H1 (cell line): Measurements from ENCODE around the gene MTIF3. TPM values are rescaled to one million over a fixed set of nuclear protein-coding genes. Genes with fewer than 3 reads are reported as not detected.

ENCODE experiments used
- CTCF ChIA-PET: fragments of 300-600 bp; sonication (Branson Sonifier 250); formaldehyde crosslinking; loops from one replicate; lab custom pipeline; 2021; ENCODE audit not compliant: partially characterized antibody; lab: Charles Lee
- POLR2A ChIA-PET: fragments of 300-600 bp; sonication (Branson Sonifier 250); formaldehyde crosslinking; loops from one replicate; lab custom pipeline; 2021; ENCODE audit warnings: inconsistent platforms; ENCODE audit not compliant: partially characterized antibody; lab: Charles Lee
- DNase-seq, 2 experiments: peaks; one replicate each; pipeline versions ENCODE4 v3.0.0 to v3.0.0-alpha.2; 2010 to 2022; ENCODE audit warnings: low spot score in 2 of 2, low read depth in 1 of 2, mixed read lengths in 1 of 2
- FAIRE-seq: peaks from 2 replicates; lab custom pipeline; 2011; peaks lifted over from hg19 to GRCh38; lab: Jason Lieb, UNC
- H2AFZ ChIP-seq: 2 replicates; pipeline ENCODE4 v1.8.1; 2012; ENCODE audit warnings: low read length, inconsistent platforms
- H2AK5ac ChIP-seq: 2 replicates; pipeline ENCODE4 v1.6.1; 2013; ENCODE audit warnings: low read depth, low read length
- H2BK120ac ChIP-seq: replicated peaks from 2 replicates; pipeline ENCODE3; 2013; ENCODE audit warnings: low read depth, low read length, inconsistent platforms
- H2BK12ac ChIP-seq: 2 replicates; pipeline ENCODE4 v1.6.1; 2013; ENCODE audit warnings: low read depth, low read length
- H2BK15ac ChIP-seq: 2 replicates; pipeline ENCODE4 v1.6.1; 2013; ENCODE audit warnings: low read length
- H2BK20ac ChIP-seq: 2 replicates; pipeline ENCODE4 v1.6.1; 2013; ENCODE audit warnings: low read length
- H2BK5ac ChIP-seq: 2 replicates; pipeline ENCODE4 v1.6.1; 2013; ENCODE audit warnings: low read depth, low read length
- H3K14ac ChIP-seq: 2 replicates; pipeline ENCODE4 v1.6.1; 2013; ENCODE audit warnings: inconsistent platforms; ENCODE audit not compliant: insufficient read length
- H3K18ac ChIP-seq: 2 replicates; pipeline ENCODE4 v1.6.1; 2013; ENCODE audit warnings: low read length; ENCODE audit errors: extremely low read depth
- H3K23ac ChIP-seq: 2 replicates; pipeline ENCODE4 v1.6.1; 2013; ENCODE audit warnings: inconsistent platforms; ENCODE audit not compliant: insufficient read length
- H3K23me2 ChIP-seq: 2 replicates; pipeline ENCODE4 v1.6.1; 2013; ENCODE audit warnings: low read depth, low read length
- H3K27ac ChIP-seq: 2 replicates; pipeline ENCODE4 v1.6.1; 2011; ENCODE audit warnings: low read depth, low read length, inconsistent platforms
- H3K27me3 ChIP-seq, 4 experiments: replicated peaks in 1 of 4; 1 replicate in 1 of 4; 2 replicates in 3 of 4; pipeline versions ENCODE4 v1.6.1 to v1.8.1; 2011 to 2013; ENCODE audit warnings: low read length in 3 of 4, mild to moderate bottlenecking in 3 of 4, inconsistent platforms in 2 of 4, mixed read lengths in 2 of 4, moderate library complexity in 1 of 4; ENCODE audit not compliant: control insufficient read depth in 3 of 4, insufficient read depth in 3 of 4; ENCODE audit errors: extremely low read depth in 1 of 4
- H3K36me3 ChIP-seq, 4 experiments: 2 replicates each; pipeline versions ENCODE4 v1.6.1 to v1.8.1; 2011 to 2013; ENCODE audit warnings: mild to moderate bottlenecking in 4 of 4, low read length in 3 of 4, moderate library complexity in 2 of 4, control low read depth in 1 of 4, inconsistent platforms in 1 of 4; ENCODE audit not compliant: insufficient read depth in 4 of 4, control insufficient read depth in 2 of 4
- H3K4ac ChIP-seq: replicated peaks from 2 replicates; pipeline ENCODE3; 2013; ENCODE audit warnings: low read length, low read depth, mixed read lengths, inconsistent platforms; ENCODE audit not compliant: insufficient read length
- H3K4me1 ChIP-seq, 4 experiments: replicated peaks in 1 of 4; 1 replicate in 1 of 4; 2 replicates in 3 of 4; pipeline versions ENCODE4 v1.6.1 to v1.8.1; 2011 to 2013; ENCODE audit warnings: low read length in 3 of 4, inconsistent platforms in 2 of 4, mixed read lengths in 1 of 4; ENCODE audit not compliant: insufficient read depth in 4 of 4, control insufficient read depth in 3 of 4
- H3K4me2 ChIP-seq, 2 experiments: 2 replicates each; pipeline versions ENCODE4 v1.6.1 to v1.8.1; 2011 to 2013; ENCODE audit warnings: low read depth in 2 of 2, low read length in 2 of 2, control low read depth in 1 of 2, inconsistent platforms in 1 of 2, mild to moderate bottlenecking in 1 of 2; ENCODE audit not compliant: insufficient read depth in 1 of 2
- H3K4me3 ChIP-seq, 4 experiments: fragments of 200-600, 300-600 bp in 1 of 4; sonication (generic), shearing (Covaris generic), sonication (Bioruptor Twin) in 1 of 4; 2 replicates each; pipeline versions ENCODE4 v1.5.1 to v1.8.1; 2011 to 2016; ENCODE audit warnings: low read length in 4 of 4, low read depth in 3 of 4, control low read depth in 2 of 4, inconsistent platforms in 2 of 4, mild to moderate bottlenecking in 2 of 4, mixed read lengths in 1 of 4, moderate library complexity in 1 of 4; ENCODE audit not compliant: insufficient read depth in 2 of 4; ENCODE audit errors: extremely low read depth in 1 of 4
- H3K56ac ChIP-seq: replicated peaks from 2 replicates; pipeline ENCODE3; 2013; ENCODE audit warnings: low read depth, mild to moderate bottlenecking, mixed read lengths, low read length, inconsistent platforms; ENCODE audit not compliant: insufficient read length
- H3K79me1 ChIP-seq: 2 replicates; pipeline ENCODE4 v1.6.1; 2013; ENCODE audit warnings: low read depth, low read length, control low read depth
- H3K79me2 ChIP-seq, 2 experiments: 2 replicates each; pipeline versions ENCODE4 v1.6.1 to v1.8.1; 2012 to 2013; ENCODE audit warnings: low read length in 2 of 2, mild to moderate bottlenecking in 2 of 2, inconsistent platforms in 1 of 2; ENCODE audit not compliant: insufficient read depth in 2 of 2, control insufficient read depth in 1 of 2
- H3K9ac ChIP-seq, 4 experiments: replicated peaks in 1 of 4; 1 replicate in 1 of 4; 2 replicates in 3 of 4; pipeline versions ENCODE4 v1.6.1 to v1.8.1; 2011 to 2013; ENCODE audit warnings: low read depth in 3 of 4, low read length in 3 of 4, control low read depth in 2 of 4, mild to moderate bottlenecking in 2 of 4, moderate library complexity in 2 of 4, inconsistent platforms in 1 of 4; ENCODE audit errors: extremely low read depth in 1 of 4
- H3K9me3 ChIP-seq, 2 experiments: 2 replicates each; pipeline versions ENCODE4 v1.6.1 to v1.8.1; 2012 to 2013; ENCODE audit warnings: mild to moderate bottlenecking in 2 of 2, moderate library complexity in 2 of 2, control low read depth in 1 of 2, inconsistent platforms in 1 of 2, low read depth in 1 of 2, low read length in 1 of 2, mixed read lengths in 1 of 2; ENCODE audit not compliant: insufficient read depth in 2 of 2
- H4K20me1 ChIP-seq, 2 experiments: replicated peaks in 1 of 2; 2 replicates each; pipeline versions ENCODE3 to v1.8.1; 2011 to 2013; ENCODE audit warnings: inconsistent platforms in 2 of 2, low read length in 2 of 2, mild to moderate bottlenecking in 1 of 2; ENCODE audit not compliant: insufficient read depth in 2 of 2, control insufficient read depth in 1 of 2
- H4K5ac ChIP-seq: 2 replicates; pipeline ENCODE4 v1.6.1; 2013; ENCODE audit warnings: low read length, low read depth, mixed read lengths, inconsistent platforms; ENCODE audit not compliant: insufficient read length
- H4K8ac ChIP-seq: 2 replicates; pipeline ENCODE4 v1.8.0; 2013; ENCODE audit warnings: mild to moderate bottlenecking, moderate library complexity, low read length, inconsistent platforms; ENCODE audit not compliant: insufficient read depth; ENCODE audit errors: extremely low read depth
- H4K91ac ChIP-seq: replicated peaks from 2 replicates; pipeline ENCODE3; 2013; ENCODE audit warnings: low read length, mixed read lengths, inconsistent platforms; ENCODE audit not compliant: insufficient read length
- BCL11A ChIP-seq, 2 experiments: IDR thresholded peaks; one replicate each; pipeline ENCODE4 v1.6.1; 2011; ENCODE audit warnings: low read depth in 2 of 2, low read length in 2 of 2, mild to moderate bottlenecking in 2 of 2
- CBX5 ChIP-seq: fragments of 300-800, 300-1000 bp; sonication (generic); IDR thresholded peaks from 2 replicates; pipeline ENCODE4 v1.7.1; 2016; ENCODE audit warnings: antibody characterized with exemption, low read length, low read depth
- CTBP2 ChIP-seq: IDR thresholded peaks from 2 replicates; pipeline ENCODE4 v1.7.0; 2011; ENCODE audit warnings: borderline replicate concordance, mild to moderate bottlenecking, moderate library complexity, mixed read lengths, low read length; ENCODE audit not compliant: insufficient read depth, insufficient read length
- FOSL1 ChIP-seq: IDR thresholded peaks from 2 replicates; pipeline ENCODE4 v1.6.1; 2011; ENCODE audit warnings: mild to moderate bottlenecking, low read depth, low read length, moderate library complexity; ENCODE audit not compliant: insufficient read depth
- HDAC2 ChIP-seq, 2 experiments: fragments of 300-600 bp in 1 of 2; sonication (generic) in 1 of 2; IDR thresholded peaks; 2 replicates each; pipeline ENCODE4 v1.6.1; 2011 to 2012; ENCODE audit warnings: low read depth in 2 of 2, low read length in 2 of 2, mild to moderate bottlenecking in 2 of 2, moderate library complexity in 2 of 2, borderline replicate concordance in 1 of 2, inconsistent platforms in 1 of 2
- JUN ChIP-seq: IDR thresholded peaks from 2 replicates; pipeline ENCODE4 v1.6.1; 2011; ENCODE audit warnings: low read depth, mild to moderate bottlenecking, improper control_type of control experiment, low read length
- KDM1A ChIP-seq: fragments of 200-600, 300-600 bp; sonication (generic); IDR thresholded peaks from 2 replicates; pipeline ENCODE4 v1.7.1; 2016; ENCODE audit warnings: mild to moderate bottlenecking, low read length, borderline replicate concordance
- KDM4A ChIP-seq: IDR thresholded peaks from one replicate; pipeline ENCODE4 v1.7.1; 2012; ENCODE audit warnings: low read depth, mild to moderate bottlenecking, moderate library complexity, low read length, inconsistent platforms; ENCODE audit not compliant: severe bottlenecking
- MAFK ChIP-seq: IDR thresholded peaks from 2 replicates; pipeline ENCODE4 v1.6.1; 2012; ENCODE audit warnings: low read depth, mild to moderate bottlenecking, improper control_type of control experiment, low read length
- SP4 ChIP-seq: IDR thresholded peaks from 2 replicates; pipeline ENCODE4 v1.6.1; 2012; ENCODE audit warnings: low read length, inconsistent platforms
- WGBS, 2 experiments: shearing (Covaris generic) in 1 of 2; methylation state at CpG; one replicate each; pipeline versions ENCODE4 v1.1.6 to v1.1.7; 2013 to 2015; ENCODE audit warnings: low lambda C conversion rate in 2 of 2, mixed read lengths in 2 of 2, inconsistent platforms in 1 of 2, low coverage in 1 of 2, missing lambda C conversion rate in 1 of 2; ENCODE audit not compliant: insufficient replicate concordance in 2 of 2, insufficient coverage in 1 of 2, insufficient read length in 1 of 2; ENCODE audit errors: extremely low coverage in 1 of 2, missing lambda C conversion rate in 1 of 2; 5-methylcytosine and 5-hydroxymethylcytosine counted together
- polyA plus RNA-seq, 7 experiments: library from polyadenylated mRNA; depleted of rRNA in 3 of 7; stranded (reverse) in 5 of 7; unstranded in 2 of 7; fragments of >200 nt in 5 of 7; fragments of 200-250 nt in 2 of 7; gene quantifications; 1 replicate in 5 of 7; 2 replicates in 1 of 7; 4 replicates in 1 of 7; pipeline versions ENCODE4 v1.2.1 to v1.2.3, GENCODE V29; 2011 to 2013; ENCODE audit warnings: missing spikeins in 2 of 7, mixed read lengths in 2 of 7
- total RNA-seq: library from RNA; stranded (reverse); fragmentation: NEBNext Ultra II Directional; extraction: Animal tissue kit (Norgen Biotek cat#: 25700); gene quantifications from 2 replicates; pipeline ENCODE4 v1.2.1, GENCODE V29; 2021
- TF ChIP-seq, protein P1 (sequence below): IDR thresholded peaks from 2 replicates; pipeline ENCODE4 v1.6.1; 2012; ENCODE audit warnings: inconsistent platforms
- TF ChIP-seq, protein P2 (sequence below): IDR thresholded peaks from 2 replicates; pipeline ENCODE4 v1.6.1; 2012; ENCODE audit warnings: low read length, inconsistent platforms

Gene MTIF3
- total and polyA plus RNA-seq, 2 of the 8 experiments (the other 6 are each of a cell fraction or from before 2014, with no cell fraction given) = 29.4 to 36.4 TPM

DNA sequence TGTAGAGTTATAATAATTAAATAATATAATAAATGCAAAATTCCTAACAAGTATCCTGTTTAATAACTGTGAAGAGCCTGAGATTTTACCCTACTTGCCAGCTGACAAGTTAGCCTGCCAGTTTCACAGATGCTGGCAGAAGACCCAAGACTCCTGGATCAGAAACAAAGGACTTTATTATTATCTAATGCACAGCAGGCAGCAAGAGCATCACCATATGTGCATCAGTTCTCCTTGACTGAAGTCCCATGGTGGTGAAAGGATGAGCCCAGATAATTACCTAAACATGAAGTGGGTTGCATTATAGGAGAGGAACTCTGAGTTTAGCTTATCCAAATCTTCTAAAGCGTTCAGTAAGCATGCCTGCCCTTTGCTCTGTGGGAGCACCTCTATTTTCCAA, 39.1 kb upstream of the MTIF3 start:
- H3K27ac ChIP-seq = no peak overlapping the region
- H2AFZ ChIP-seq = no peak overlapping the region
- H3K56ac ChIP-seq = no peak overlapping the region
- no peaks in the 10 kb centered on the region for H3K79me1 ChIP-seq
- no peak overlapping the region for H2BK20ac ChIP-seq
- no peaks in the 10 kb centered on the region for H4K20me1 ChIP-seq
- no peak overlapping the region for H3K18ac ChIP-seq
- FAIRE-seq (no peak), DNase-seq (no peak)
- peaks cover 0 to 4% (median 2%) of the 10 kb centered on the region in 4 experiments; a peak in 3 of 7 replicates for H3K4me1 ChIP-seq
- no peaks in the 10 kb centered on the region for H3K9me3 ChIP-seq
- H4K8ac ChIP-seq = no peak overlapping the region
- H3K36me3 ChIP-seq = no peaks in the 10 kb centered on the region
- H2BK5ac ChIP-seq = no peak overlapping the region
- WGBS, 2 experiments = 75% methylated on average over 1 of the region's 1 CpG; no CpG with 5 or more reads in 1 of the 2 experiments
- H4K5ac ChIP-seq = no peak overlapping the region
- H2BK12ac ChIP-seq = no peak overlapping the region
- no peak overlapping the region for H3K14ac ChIP-seq
- no peak overlapping the region for H3K9ac ChIP-seq
- no peak overlapping the region for H4K91ac ChIP-seq
- no peaks in the 10 kb centered on the region for H3K23me2 ChIP-seq
- CTCF ChIA-PET = no interaction called here
- POLR2A ChIA-PET = no interaction called here
- no peak overlapping the region for H3K23ac ChIP-seq
- no peak overlapping the region for H2BK15ac ChIP-seq
- H2BK120ac ChIP-seq = no peak overlapping the region
- H3K4me3 ChIP-seq = no peak overlapping the region
- no peaks in the 10 kb centered on the region for H3K79me2 ChIP-seq
- H3K4me2 ChIP-seq = no peak overlapping the region
- no peak overlapping the region for H2AK5ac ChIP-seq
- H3K4ac ChIP-seq = no peak overlapping the region
- no peaks in the 10 kb centered on the region for H3K27me3 ChIP-seq
- TF ChIP-seq HDAC2 (IDR thresholded peaks at IDR 0.05; ENCODE audit: borderline replicate concordance in 1 of 2, low read depth in 2 of 2, low read length in 2 of 2) (no peak), FOSL1 (no peak), CTBP2 (no peak), KDM4A (no peak), JUN (no peak), CBX5 (no peak), KDM1A (no peak), MAFK (no peak), BCL11A (IDR thresholded peaks at IDR 0.05; ENCODE audit: low read depth in 2 of 2, low read length in 2 of 2) (no peak), SP4 (no peak)
- TF ChIP-seq, protein P1, sequence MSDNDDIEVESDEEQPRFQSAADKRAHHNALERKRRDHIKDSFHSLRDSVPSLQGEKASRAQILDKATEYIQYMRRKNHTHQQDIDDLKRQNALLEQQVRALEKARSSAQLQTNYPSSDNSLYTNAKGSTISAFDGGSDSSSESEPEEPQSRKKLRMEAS = no peak
- TF ChIP-seq, protein P2, sequence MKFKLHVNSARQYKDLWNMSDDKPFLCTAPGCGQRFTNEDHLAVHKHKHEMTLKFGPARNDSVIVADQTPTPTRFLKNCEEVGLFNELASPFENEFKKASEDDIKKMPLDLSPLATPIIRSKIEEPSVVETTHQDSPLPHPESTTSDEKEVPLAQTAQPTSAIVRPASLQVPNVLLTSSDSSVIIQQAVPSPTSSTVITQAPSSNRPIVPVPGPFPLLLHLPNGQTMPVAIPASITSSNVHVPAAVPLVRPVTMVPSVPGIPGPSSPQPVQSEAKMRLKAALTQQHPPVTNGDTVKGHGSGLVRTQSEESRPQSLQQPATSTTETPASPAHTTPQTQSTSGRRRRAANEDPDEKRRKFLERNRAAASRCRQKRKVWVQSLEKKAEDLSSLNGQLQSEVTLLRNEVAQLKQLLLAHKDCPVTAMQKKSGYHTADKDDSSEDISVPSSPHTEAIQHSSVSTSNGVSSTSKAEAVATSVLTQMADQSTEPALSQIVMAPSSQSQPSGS = no peak
